ENCODE results near the gene UGT8.

The UGT8 gene

GRCh38 chr4:114562176-114562904 is 36.3 kb upstream of the UGT8 start:
- no peaks in the 10 kb centered on the region for H3K4me1 ChIP-seq
- H3K4me3 ChIP-seq (ENCODE audit: low read depth, low read length) = no peak overlapping the region
- H3K9ac ChIP-seq = no peak overlapping the region
- no peak overlapping the region for H3K27ac ChIP-seq
- no peak overlapping the region for H2AFZ ChIP-seq
- no peaks in the 10 kb centered on the region for H3K27me3 ChIP-seq (ENCODE audit: control insufficient read depth, insufficient read depth, low read length)
- peaks cover 2% of the 10 kb centered on the region for H3K9me3 ChIP-seq (ENCODE audit: control insufficient read depth, low read length)
- no peaks in the 10 kb centered on the region for H3K79me2 ChIP-seq
- no peaks in the 10 kb centered on the region for H3K36me3 ChIP-seq (ENCODE audit: control insufficient read depth, insufficient read depth, low read length)
- H3K4me2 ChIP-seq (ENCODE audit: low read length) = no peak overlapping the region
- no peak for TF ChIP-seq CTCF (IDR thresholded peaks at IDR 0.05)

GRCh38 chr4:114563536-114564315 is 34.9 kb upstream of the UGT8 start:
- H3K4me1 ChIP-seq = no peaks in the 10 kb centered on the region
- H3K27me3 ChIP-seq (ENCODE audit: control insufficient read depth, insufficient read depth, low read length) = no peaks in the 10 kb centered on the region
- H3K9me3 ChIP-seq (ENCODE audit: control insufficient read depth, low read length) = peaks cover 2% of the 10 kb centered on the region
- TF ChIP-seq CTCF (IDR thresholded peaks at IDR 0.05) = no peak
- no peak overlapping the region for H3K4me2 ChIP-seq (ENCODE audit: low read length)
- H3K27ac ChIP-seq = no peak overlapping the region
- H3K79me2 ChIP-seq = no peaks in the 10 kb centered on the region
- H2AFZ ChIP-seq = no peak overlapping the region
- H3K36me3 ChIP-seq (ENCODE audit: control insufficient read depth, insufficient read depth, low read length) = no peaks in the 10 kb centered on the region
- no peak overlapping the region for H3K4me3 ChIP-seq (ENCODE audit: low read depth, low read length)
- no peak overlapping the region for H3K9ac ChIP-seq

GRCh38 chr4:114577386-114577785 is 21.2 kb upstream of the UGT8 start:
- no peaks in the 10 kb centered on the region for H3K79me2 ChIP-seq
- no peak overlapping the region for H3K4me2 ChIP-seq (ENCODE audit: low read length)
- TF ChIP-seq CTCF (IDR thresholded peaks at IDR 0.05) = no peak
- no peaks in the 10 kb centered on the region for H3K27me3 ChIP-seq (ENCODE audit: control insufficient read depth, insufficient read depth, low read length)
- no peak overlapping the region for H3K27ac ChIP-seq
- H2AFZ ChIP-seq = no peak overlapping the region
- H3K36me3 ChIP-seq (ENCODE audit: control insufficient read depth, insufficient read depth, low read length) = no peaks in the 10 kb centered on the region
- H3K9me3 ChIP-seq (ENCODE audit: control insufficient read depth, low read length) = no peaks in the 10 kb centered on the region
- no peak overlapping the region for H3K4me3 ChIP-seq (ENCODE audit: low read depth, low read length)
- no peaks in the 10 kb centered on the region for H3K4me1 ChIP-seq
- H3K9ac ChIP-seq = no peak overlapping the region

- Histone ChIP-seq H2AFZ (no peak overlapping the region), H3K79me2 (no peaks in the 10 kb centered on the region), H3K4me2 (ENCODE audit: low read length) (no peak overlapping the region), H3K27me3 (ENCODE audit: control insufficient read depth, insufficient read depth, low read length) (no peaks in the 10 kb centered on the region), H3K27ac (no peak overlapping the region), H3K4me1 (no peaks in the 10 kb centered on the region), H3K4me3 (ENCODE audit: low read depth, low read length) (no peak overlapping the region), H3K9ac (no peak overlapping the region), H3K36me3 (ENCODE audit: control insufficient read depth, insufficient read depth, low read length) (no peaks in the 10 kb centered on the region), H3K9me3 (ENCODE audit: control insufficient read depth, low read length) (no peaks in the 10 kb centered on the region)
- no peak for TF ChIP-seq CTCF (IDR thresholded peaks at IDR 0.05)
Measured at GRCh38 chr4:114582621-114583020, 16.0 kb upstream of the UGT8 start.

All from parathyroid adenoma (tissue), 2 donors.